ENCODE measurements around the gene CXCL14. TPM values are rescaled to one million over a fixed set of nuclear protein-coding genes. Genes with fewer than 3 reads are reported as not detected.

Gene CXCL14
- total and polyA plus RNA-seq, 2 of the 13 experiments (the other 11 are each of a cell fraction or from before 2014, with no cell fraction given): not detected

- no TSS peak for BruUV-seq (replicated peaks)
- in situ Hi-C loops (cut with HindIII; ENCODE audit: extremely low pct_ligation_motif_present, low pct_unique_long_range_greater_than_20kb) (no loop called here), intact Hi-C loops (cut with micrococcal nuclease; ENCODE audit: unreplicated experiment) (no loop called here)
- 0% methylated on average over 4 of the region's 4 CpGs for WGBS (ENCODE audit: low lambda C conversion rate)
- H3K9me3 ChIP-seq (ENCODE audit: low read length): no peaks in the 10 kb centered on the region
- no peak overlapping the region for H3K4me2 ChIP-seq (ENCODE audit: low read depth, low read length)
- no peak overlapping the region for H3K9ac ChIP-seq (ENCODE audit: insufficient read depth, low read depth, low read length)
- DNase-seq (ENCODE audit: low spot score) (no peak), ATAC-seq (no peak), FAIRE-seq (no peak)
- H2AFZ ChIP-seq (ENCODE audit: low read length): no peak overlapping the region
- no peak overlapping the region for H3K4me3 ChIP-seq (replicated peaks in 1 of 3; ENCODE audit: insufficient read depth in 1 of 3, low read depth in 2 of 3, low read length in 3 of 3)
- H3K36me3 ChIP-seq (replicated peaks in 1 of 2; ENCODE audit: control insufficient read depth in 1 of 2, insufficient read depth in 2 of 2, low read length in 2 of 2): no peaks in the 10 kb centered on the region
- H3K27ac ChIP-seq (ENCODE audit: extremely low read length, insufficient read depth, low read length): no peak overlapping the region
- peaks cover 6 to 37% of the 10 kb centered on the region in 2 experiments; a peak in 4 of 5 replicates for H3K27me3 ChIP-seq (ENCODE audit: control insufficient read depth in 1 of 2, insufficient read depth in 2 of 2, low read length in 2 of 2)
- TF ChIP-seq DZIP1 (CRISPR knock-in tag; IDR thresholded peaks at IDR 0.05): no peak
- TF ChIP-seq ZMYM4 (CRISPR knock-in tag; IDR thresholded peaks at IDR 0.05): no peak
- no peak for TF ChIP-seq FOXO1 (CRISPR knock-in tag; IDR thresholded peaks at IDR 0.05)
- TF ChIP-seq IKZF5 (CRISPR knock-in tag; IDR thresholded peaks at IDR 0.05): no peak
- TF ChIP-seq PLRG1 (conservative IDR thresholded peaks at IDR 0.05): no peak
- TF ChIP-seq ZNF501 (CRISPR knock-in tag; IDR thresholded peaks at IDR 0.05): no peak
- no peak for TF ChIP-seq SOX5 (CRISPR knock-in tag; IDR thresholded peaks at IDR 0.05; ENCODE audit: borderline replicate concordance)
- no peak for TF ChIP-seq TP53 (CRISPR knock-in tag; conservative IDR thresholded peaks at IDR 0.05)
- no peak for TF ChIP-seq THYN1 (CRISPR knock-in tag; IDR thresholded peaks at IDR 0.05; ENCODE audit: borderline replicate concordance, low read depth)
- no peaks in the 10 kb centered on the region for H4K20me1 ChIP-seq (ENCODE audit: insufficient read depth, low read length)
- ChIA-PET CTCF (ENCODE audit: low intra/inter-chr PET ratio, low total read pairs) (no interaction called here), POLR2A (no interaction called here)
- no peaks in the 10 kb centered on the region for H3K4me1 ChIP-seq (ENCODE audit: insufficient read depth, low read length)
- no peaks in the 10 kb centered on the region for H3K79me2 ChIP-seq (ENCODE audit: insufficient read depth, low read length)
These were observed 39.3 kb downstream of the CXCL14 start for GRCh38 chr5:135539430-135540005.

Data from HepG2 (cell line).